HG03575 (cell line): ENCODE results near the gene DZANK1.
"Not testable (repeated sequence)": the region's sequence is repeated elsewhere in the genome, so short reads cannot be mapped to it uniquely, and the experiment has no call there.

Experiments used
- ATAC-seq: cut with Tn5 transposase; IDR thresholded peaks from one replicate; pipeline ENCODE4 v1.9.1; 2021; ENCODE audit not compliant: unreplicated experiment, insufficient number of reproducible peaks, low FRiP score; ENCODE audit errors: extremely low read depth

DZANK1 gene

GRCh38 chr20:18394363-18394762, 72.5 kb downstream of the DZANK1 start:
- no peak for ATAC-seq

DNA sequence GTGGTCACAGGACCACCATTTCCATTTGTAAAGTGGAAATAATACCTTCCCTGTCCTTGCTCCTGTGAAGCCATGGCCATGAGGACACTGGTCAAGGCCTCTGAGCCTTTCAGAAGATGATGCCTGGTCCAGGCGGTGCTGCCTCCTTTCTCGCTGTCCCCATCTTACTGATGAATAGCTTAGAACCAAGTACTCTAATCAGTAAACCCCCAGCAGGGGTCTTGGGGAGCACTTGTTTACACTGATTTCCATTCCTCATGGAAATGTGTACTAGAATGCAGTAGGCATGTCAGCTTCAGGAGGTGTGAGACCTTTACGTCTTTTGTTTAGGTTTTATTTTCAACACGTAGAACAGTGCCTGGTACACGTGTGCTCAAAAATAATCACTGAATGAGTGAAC, 75.1 kb downstream of the DZANK1 start:
- ATAC-seq = no peak

DNA sequence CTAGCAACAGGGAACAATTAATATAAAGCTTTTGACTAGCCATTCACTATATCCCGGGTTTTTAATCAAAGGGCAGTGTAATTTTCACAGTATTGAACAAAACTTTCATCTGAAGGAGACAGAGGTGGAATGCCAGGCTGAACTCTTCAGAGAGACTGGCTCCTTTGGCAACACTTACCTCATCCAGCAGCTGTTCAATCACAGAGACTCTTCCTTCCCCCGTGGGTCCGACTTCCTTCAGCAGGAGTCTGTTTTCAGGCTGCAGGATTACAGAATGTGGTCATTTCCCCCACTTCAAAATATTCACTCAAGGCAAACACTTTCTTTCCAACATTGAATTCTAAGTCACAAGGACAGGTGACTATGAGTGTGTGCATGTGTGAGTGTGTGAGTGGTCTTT, 76.6 kb downstream of the DZANK1 start:
- ATAC-seq = no peak

- ATAC-seq = no peak
These were observed 78.0 kb downstream of the DZANK1 start for GRCh38 chr20:18388860-18389259.

DNA sequence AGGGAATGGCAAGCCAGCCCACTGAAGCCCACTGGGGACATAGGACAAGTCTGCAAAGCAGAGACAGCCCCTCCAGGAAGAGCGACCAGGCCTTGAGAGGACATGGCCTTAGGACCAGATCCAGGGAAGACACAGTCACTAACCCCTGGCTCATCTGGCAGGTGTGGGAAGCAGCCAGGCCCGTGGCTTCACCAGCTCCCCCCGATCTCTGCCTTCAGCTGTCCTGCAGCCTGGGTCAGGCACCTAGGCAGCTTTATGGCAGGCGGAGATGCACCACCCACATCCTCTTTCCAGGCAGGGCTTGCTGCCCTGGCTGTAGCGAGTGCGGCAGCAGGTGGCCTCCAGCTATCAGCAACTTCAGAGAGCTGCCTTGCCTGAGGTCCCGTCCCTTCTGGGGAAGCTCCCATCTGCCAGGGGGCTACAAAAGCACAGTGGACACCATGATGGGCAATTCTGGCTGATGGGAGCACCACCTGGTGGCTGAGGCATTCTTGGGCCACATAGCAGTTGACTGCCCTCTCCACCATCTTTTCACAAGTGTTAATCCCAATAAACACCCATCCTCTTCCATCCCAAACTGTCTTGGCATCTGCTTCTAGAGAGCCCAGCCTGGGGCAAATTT, 85.8 kb downstream of the DZANK1 start:
- ATAC-seq = no peak

DNA sequence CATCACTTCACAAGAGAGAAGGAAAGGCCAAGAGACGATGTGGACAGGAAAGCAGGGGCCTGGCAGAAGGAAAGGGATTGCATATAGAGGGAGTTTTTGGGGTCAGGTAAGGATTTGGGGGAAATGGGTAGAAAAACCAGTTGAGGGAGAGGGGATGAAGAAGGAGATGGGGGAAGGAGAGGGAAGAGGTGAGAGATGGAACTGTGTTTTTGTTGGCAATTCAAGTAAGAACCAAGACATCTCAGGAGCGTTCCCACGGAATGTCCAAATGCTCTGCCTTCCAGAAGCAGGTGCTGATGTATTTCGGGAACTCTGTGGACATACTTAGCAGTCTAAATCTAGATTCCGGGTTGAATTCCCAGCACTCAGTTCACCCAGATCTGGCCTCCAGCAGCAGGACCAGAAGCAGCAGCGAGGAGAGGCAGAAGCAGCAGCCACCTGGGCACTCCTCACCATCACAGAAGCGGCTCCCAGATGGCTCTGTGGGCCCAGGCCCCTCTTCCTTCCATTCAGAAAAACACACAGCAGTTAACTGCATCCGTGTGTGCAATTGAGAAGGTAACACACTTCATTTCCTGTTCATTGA, 88.8 kb downstream of the DZANK1 start:
- no peak for ATAC-seq

DNA sequence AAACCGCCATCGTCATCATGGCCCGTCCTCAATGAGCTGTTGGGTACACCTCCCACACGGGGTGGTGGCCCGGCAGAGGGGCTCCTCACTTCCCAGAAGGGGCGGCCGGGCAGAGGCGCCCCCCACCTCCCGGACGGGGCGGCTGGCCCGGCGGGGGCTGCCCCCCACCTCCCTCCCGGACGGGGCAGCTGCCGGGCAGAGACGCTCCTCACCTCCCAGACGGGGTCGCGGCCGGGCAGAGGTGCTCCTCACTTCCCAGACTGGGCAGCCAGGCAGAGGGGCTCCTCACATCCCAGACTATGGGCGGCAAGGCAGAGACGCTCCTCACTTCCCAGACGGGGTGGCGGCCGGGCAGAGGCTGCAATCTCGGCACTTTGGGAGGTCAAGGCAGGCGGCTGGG, 91.3 kb downstream of the DZANK1 start:
- ATAC-seq = not testable (repeated sequence)

DNA sequence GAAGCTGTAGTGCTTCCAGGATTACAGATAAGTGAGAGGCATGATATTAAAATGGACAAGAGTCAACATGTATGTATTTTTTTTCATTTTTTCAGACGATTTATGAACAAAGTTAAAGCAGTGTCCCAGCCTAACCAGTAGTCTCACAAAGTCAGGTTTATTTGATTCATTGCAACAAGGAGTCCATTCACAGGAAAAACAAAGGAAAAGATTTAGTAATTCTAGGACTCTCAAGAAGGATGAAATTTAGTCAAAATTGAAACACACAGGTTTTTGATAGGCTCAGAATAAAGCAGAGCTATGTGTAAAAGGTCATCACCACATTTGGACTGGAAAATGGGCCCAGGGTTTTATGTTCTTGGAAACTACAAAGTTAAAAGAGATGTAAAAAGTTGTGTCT, 94.5 kb downstream of the DZANK1 start:
- no peak for ATAC-seq

GRCh38 chr20:18364768-18365167, 102.1 kb downstream of the DZANK1 start:
- ATAC-seq = no peak

GRCh38 chr20:18363708-18364107, 103.1 kb downstream of the DZANK1 start:
- no peak for ATAC-seq

DNA sequence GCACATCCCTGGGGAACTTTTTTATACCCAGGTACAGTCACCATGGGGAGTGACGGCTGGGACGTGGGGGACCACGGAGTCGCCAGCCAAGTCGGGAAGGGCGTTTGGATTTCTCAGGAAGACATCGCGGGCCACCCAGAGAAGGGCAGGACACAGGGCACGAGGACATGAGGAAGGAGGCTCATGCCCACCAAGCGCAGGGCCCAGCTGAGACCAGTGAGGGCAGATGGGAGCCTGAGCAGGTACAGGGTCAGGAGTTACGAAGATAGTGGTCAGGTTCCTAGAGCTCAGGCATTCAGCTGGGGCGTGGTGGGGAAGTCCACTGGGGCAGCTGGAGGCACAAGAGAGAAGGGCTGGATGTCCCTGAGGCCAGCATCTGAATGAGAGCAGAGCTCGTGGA, 103.9 kb downstream of the DZANK1 start:
- no peak for ATAC-seq

GRCh38 chr20:18361678-18362077, 105.2 kb downstream of the DZANK1 start:
- no peak for ATAC-seq

GRCh38 chr20:18360635-18361034, 106.2 kb downstream of the DZANK1 start:
- ATAC-seq = no peak

- ATAC-seq = no peak
These were observed 107.0 kb downstream of the DZANK1 start for GRCh38 chr20:18359854-18360253.

GRCh38 chr20:18349749-18350148, 117.1 kb downstream of the DZANK1 start:
- not testable (repeated sequence) for ATAC-seq
